ENCODE results near the gene OR10D3.
"Not testable (repeated sequence)": the region's sequence is repeated elsewhere in the genome, so short reads cannot be mapped to it uniquely, and the experiment has no call there.

Gene OR10D3, protein sequence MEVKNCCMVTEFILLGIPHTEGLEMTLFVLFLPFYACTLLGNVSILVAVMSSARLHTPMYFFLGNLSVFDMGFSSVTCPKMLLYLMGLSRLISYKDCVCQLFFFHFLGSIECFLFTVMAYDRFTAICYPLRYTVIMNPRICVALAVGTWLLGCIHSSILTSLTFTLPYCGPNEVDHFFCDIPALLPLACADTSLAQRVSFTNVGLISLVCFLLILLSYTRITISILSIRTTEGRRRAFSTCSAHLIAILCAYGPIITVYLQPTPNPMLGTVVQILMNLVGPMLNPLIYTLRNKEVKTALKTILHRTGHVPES

DNA sequence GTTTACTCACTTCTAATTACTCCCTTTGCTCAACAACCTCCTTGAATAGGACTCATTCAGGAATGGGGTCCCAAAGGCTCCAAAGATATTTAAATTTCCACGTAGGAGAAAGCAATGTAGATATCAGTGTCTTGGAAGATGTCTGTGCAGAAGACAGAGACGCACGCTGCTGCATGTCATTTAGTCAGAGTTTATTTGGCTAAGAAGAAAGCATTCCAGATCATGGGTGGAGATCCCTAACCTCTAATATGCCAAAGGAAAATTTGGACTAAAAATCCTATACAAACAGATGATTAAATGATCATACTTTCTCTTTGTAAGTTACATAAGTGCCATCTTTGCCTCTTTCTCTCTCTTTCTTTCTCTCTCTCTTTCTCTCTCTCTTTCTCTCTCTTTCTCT, at the start of gene OR10D3:
Gene OR10D3, plus strand, starts transcription at position 278 of the 400 bp plus-strand sequence. CDS start 1,925 bp downstream, outside the sequence.
- no peak for DNase-seq

DNA sequence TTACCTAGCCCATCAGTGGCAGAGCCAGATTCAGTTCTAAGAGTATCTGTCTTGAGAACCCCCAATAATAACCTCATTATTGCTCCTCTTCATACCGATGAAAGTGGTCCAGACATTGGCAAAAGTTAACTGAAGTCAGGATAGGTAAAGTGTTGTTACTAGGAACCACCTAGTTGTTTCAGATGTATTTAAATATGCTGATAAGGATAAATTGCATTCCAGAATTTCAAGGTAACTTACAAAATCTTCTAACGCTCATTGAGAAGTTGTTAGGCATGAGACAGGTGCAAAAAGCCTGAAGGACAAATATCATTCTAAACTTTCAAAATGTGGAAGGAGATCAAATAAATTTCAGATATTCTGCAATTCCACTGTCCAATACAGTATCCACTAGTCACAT, 40.1 kb upstream of the OR10D3 start:
- DNase-seq: no peak

DNA sequence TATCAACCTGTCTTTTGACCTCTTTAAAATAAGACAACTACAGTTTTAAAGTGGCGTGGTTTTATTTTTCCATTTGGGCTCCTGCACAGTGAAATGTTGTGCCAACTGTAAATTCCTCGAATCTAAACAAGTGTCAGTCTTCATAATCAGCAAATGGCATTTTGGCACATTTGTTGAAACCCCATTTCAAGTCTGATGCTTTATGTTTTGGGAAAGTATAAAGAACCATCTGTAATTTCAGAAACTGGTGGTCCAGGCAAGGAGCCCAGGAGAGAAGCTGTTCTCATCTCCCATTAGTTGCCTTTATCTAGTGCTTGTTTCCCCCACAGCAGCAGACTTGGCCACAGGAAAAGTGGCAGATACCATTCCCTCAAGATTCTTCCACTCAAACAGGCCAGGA, 35.2 kb upstream of the OR10D3 start:
- DNase-seq: no peak

DNA sequence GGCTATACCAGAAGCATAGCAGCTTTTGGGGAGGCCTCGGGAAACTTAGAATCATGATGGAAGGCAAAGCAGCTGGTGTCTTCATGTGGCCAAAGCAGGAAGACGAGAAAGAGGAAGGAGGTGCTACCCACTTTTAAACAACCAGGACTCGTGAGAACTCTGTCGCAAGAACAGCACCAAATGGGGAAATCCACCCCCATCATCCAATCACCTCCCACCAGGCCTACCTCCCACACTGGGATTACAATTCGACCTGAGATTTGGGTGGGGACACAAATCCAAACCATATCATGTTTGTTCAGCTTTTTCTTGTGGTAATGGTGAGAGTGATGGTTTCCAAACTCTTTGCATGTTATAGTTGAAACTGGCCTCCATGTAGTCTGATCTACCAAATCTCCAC, 32.5 kb upstream of the OR10D3 start:
- no peak for DNase-seq

DNA sequence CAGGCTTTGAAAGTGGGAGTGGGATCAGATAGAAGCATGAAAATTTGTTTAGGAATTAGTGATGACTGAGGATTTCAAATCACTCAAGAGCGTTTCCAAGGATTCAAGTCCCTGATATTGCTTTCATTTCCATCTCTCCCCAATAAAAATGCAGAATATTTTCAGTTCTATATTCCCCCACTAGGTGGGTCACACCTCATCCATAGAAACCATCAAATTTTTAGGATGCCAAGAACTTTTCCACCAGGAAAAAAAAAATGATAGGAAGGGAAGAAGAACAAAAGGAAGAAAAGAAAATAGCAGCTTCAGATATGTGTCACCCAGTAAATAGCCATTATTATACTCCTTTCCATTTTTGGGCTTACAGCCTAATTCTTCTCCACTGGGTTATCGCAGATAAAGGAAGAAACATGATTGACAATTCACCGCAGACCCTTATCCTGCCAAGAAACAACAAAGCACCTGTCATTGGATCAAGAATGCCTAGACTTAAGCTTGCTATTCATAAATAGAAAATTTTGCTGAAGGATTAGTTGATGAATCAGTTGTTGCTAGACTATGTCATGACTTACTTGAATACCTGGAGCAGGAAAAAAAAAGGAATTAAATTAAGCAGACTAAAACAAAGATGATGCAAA, 30.3 kb upstream of the OR10D3 start:
- no peak for DNase-seq

DNA sequence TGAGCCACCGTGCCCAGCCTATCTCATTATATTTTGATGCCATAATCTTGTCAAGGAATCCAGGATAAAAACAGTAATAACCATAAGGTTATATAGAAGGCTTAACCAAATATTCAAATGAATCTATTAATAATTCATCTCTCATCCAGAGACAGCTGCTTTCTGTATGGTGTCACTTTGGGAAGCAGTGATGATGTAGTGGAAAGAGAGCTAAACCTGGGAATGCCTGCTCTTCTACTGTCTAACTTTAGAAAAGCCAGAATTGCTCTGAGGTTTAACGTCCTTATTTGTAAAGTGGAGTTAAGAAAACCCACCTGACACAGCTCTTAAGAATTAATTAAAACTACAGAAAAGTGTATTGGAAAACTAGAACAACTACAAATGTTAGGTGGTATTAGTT, 29.3 kb upstream of the OR10D3 start:
- no peak for DNase-seq

DNA sequence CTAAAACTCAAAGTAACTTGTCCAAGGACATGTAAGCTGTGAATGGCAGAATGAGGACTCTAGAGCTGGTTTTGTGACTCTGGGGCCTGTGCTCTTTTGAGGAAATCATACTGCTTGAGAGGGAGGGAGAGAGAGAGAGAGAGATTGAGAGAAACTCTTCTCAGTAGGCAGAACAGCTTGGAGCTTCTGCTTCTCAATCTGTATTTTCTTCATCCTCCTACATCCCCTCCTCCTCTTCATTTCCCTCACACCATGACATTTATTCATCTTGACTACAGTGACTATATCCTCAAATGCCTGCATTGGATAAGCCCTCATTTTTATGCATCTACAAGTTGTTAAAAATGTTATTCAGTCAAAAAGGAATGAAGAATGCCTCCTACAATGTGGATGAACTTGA, 23.7 kb upstream of the OR10D3 start:
- no peak for DNase-seq

DNA sequence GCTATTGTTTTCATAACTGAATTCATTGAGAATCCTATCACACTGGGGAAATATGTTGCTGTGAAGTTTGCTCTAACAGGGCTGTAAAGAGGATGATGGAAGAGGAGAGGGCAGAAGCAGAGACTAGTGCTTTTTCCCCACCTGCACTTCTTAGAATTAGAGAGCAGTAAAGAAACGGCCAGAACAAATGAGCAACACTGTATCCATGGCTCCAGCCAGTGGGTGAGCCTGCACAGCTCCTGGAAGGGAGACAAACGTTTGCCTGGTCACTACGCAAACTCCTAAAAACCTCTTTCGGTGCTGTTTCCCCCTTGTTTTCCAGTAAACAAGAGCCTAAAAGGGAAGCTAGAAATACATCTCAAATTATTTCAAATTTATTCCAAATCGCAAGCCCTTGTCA, 22.2 kb upstream of the OR10D3 start:
- DNase-seq: no peak

DNA sequence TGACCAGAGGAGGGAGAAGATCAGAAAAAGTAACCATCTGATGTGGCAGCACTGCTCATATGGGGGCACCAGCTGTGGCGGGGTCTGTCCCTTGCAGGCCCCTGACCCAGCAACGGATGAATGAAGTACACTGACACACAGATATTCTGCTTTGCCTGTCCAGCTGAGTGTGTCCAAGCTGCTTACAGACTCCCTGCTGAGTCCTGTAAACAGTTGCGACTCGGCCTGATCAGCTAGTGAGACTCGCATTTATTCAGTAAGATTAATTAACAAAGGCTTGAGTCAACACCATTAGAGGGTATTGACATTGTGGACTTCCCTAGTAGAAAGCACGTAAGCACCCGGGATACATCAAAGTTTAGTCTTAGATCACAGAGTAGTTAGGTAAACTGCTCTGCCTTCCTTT, 15.3 kb upstream of the OR10D3 start:
- DNase-seq: no peak

DNA sequence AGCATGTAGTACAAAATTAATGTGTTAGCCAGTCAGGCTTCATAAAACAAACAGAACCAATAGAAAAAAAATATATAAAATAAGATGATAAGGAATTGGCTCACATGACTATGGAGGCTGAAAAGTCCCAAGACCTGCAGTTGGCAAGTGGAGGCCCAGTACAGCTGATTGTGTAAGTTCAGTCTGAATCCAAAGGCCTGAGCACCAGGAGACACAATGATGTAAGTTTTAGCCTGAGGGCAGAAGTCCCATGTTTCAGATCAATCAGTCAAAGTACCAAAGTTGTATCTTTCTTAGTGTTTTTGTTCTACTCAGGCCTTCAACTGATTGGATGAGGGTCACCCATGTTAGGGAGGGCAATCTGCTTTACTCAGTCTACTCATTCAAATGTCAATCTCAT, 14.3 kb upstream of the OR10D3 start:
- no peak for DNase-seq

DNA sequence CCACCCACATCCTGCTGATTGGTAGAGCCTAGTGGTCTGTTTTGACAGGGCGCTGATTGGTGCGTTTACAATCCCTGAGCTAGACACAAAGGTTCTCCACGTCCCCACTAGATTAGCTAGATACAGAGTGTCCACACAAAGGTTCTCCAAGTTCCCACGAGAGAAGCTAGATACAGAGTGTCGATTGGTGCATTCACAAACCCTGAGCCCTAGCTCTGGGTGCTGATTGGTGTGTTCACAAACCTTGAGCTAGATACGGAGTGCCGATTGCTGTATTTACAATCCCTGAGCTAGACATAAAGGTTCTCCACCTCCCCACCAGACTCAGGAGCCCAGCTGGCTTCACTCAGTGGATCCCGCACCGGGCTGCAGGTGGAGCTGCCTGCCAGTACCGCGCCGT, 12.8 kb upstream of the OR10D3 start:
- not testable (repeated sequence) for DNase-seq

DNA sequence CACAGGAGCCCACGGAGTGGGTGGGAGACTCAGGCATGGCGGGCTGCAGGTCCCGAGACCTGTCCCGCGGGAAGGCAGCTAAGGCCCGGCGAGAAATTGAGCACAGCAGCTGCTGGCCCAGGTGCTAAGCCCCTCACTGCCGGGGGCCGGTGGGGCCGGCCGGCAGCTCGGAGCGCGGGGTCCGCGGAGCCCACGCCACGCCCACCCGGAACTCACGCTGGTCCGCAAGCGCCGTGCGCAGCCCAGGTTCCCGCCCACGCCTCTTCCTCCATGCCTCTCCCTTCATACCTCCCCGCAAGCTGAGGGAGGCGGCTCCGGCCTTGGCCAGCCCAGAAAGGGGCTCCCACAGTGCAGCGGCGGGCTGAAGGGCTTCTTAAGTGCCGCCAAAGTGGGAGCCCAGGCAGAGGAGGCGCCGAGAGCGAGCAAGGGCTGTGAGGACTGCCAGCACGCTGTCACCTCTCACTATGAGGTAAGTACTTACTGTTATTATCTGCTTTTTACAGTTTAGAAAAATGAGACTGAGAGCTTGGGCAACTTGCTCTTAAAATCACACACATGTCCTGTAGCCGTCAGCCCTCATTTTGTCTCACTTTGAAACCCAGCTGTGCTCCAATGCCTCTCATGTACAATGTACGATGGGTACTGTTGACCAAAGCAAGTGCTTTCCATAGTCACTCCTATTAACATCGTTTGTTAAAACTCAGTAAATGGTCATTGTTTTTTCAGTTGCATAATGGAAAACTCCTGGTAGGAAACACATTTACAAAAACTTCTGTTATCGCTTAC, 12.2 kb upstream of the OR10D3 start:
- DNase-seq: no peak

DNA sequence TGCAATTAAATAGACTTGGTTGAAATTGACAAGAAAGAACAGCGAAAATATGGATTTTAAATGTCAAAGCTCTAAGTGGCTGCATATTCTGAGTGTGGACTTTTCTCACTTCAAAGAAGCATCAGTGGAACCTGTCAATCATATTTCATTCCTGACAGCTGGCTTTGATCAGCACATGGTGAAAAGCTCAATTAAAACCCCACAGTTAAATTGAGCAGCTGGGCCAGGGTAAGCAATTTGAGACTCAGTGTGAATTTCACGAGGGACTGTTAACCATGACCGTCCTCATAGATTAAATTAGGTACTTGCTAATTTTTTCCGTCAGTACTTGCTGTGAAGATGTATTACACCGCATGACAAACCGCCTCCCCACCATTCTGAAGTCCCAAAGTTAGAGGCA, 11.0 kb upstream of the OR10D3 start:
- DNase-seq: no peak

DNA sequence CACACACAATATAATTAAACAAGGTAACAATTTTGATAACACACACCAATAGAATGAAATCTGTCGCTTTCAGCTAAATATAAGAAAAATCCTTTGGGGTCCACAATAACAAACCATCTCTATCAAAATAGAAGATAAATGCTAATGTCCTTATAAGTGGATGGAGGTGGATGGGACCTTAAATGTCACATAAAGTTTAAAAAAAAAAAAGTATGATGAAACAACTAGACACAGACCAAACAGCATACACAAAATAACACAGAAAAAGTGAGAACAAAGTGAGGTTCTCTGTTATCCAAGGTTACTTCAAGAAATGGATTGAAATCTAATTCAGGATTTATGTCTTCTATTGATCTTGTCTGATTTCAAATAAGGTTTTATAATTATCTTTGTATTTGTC, 10.5 kb upstream of the OR10D3 start:
- no peak for DNase-seq

DNA sequence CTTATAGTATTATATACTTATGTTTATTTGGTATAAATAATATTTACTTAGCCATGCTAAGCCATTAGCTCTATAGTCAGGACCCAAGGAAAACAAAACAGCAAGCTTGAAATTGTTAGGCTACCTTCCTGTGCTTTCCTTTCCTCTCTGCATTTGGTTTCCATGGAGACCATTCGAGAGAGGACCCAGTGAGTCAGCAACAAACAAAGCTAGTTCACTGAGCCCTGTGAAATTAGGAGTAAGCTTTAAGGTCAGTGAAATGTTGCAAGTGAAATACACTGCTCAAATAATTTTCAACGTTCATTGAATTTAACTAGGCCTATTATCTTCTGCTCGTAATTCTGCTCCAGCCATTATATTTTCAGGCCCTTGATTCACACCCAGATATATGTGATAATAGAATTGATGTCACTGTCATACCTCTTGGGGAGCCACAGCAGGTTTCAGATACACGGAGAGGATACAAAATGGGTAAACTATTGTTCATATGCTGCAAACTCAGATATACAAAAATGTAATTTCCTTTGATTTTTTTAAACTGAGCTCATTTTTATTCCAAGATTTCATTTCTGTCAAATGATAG, 9.1 kb upstream of the OR10D3 start:
- no peak for DNase-seq

DNA sequence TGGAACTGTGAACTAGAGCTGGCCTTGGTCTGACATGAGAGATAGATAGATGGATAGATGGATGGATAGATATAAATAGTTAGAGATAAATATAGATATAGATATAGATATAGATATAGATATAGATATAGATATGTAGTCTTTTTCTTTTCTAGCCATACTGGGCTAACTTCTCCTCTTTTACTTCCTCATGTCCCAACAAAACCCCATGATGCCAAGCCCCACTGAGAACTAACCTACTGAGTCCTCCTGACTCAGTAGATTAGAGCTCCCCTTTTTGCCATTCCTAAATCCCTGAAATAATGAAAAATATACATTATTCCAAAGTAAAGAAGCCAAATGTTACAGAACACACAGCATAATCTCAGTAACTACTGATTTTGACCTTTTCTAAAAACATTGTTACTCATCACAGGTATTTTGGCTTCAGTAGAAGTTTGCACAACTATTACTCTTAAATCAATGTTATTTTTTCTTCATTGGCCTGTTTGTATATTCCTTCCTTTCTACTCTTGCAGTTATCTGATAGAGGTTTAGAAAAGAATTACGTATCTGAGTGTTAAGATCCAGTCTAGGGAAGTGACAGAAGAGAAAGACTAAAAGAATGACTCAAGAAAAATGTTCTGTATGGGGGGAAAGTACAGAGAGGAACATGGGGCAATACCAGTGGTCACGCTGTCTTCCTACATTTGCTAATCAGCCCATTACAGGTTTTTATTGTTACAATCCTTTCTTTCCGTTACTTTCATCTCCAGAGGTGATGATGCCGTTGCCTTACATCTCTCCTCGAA, 6.0 kb upstream of the OR10D3 start:
- no peak for DNase-seq

DNA sequence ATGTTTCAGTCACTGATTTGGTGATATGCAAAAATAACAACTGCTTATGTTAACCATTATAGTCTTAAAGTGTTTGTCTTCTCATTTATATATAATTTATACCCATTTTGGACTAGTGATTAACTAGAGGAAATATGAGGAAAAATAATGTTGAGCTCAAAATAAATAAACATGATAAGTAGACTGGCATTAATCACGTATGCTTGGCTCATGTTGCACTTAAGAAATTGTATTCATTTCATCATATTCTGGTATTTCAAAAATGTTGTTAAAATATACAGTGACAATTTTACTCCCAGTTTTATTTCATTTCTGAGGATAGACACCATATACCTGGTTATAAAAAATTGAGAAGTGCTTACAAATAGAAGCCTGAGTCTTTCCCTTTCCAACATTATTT, 3.8 kb upstream of the OR10D3 start:
- DNase-seq: no peak

DNA sequence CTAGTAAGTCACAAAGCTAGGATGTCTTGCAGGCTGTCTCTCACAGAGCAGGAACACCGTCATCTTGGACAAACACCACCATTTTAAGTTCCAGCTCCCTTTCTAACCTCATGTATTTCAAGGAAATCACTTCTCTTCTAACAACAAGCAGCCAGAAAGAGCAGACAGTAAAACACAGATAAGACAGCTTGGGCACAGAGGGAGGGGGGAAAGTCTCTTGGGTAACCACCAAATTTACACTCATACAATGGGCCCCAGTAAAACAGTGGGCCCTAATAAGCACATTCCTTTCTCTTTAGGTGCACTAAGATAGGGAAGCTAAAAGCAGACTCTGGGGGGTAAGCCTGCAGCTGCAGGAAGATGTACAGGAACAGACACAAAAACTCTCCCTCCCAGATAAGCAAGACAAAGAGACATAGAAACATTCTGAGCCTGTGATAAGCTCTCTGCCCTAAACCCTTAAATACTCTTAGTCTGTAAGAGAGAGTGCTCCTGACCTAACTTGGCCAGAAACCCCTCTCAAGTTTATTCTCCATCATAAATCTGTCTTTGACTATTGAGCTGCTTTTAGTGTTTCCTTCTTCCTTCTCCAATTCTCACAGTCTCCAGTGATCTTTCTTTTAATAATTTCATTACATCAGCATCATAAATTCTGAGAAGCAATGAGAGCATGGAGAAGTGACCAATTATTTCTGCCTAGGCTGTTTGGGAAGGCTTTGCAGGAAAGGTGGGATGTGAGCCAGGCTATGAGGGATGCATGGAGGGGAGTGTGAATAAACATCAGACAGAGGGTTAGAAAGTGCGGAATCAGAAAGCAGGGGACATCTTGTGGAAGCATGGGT, 7.4 kb downstream of the OR10D3 start:
- no peak for DNase-seq

DNA sequence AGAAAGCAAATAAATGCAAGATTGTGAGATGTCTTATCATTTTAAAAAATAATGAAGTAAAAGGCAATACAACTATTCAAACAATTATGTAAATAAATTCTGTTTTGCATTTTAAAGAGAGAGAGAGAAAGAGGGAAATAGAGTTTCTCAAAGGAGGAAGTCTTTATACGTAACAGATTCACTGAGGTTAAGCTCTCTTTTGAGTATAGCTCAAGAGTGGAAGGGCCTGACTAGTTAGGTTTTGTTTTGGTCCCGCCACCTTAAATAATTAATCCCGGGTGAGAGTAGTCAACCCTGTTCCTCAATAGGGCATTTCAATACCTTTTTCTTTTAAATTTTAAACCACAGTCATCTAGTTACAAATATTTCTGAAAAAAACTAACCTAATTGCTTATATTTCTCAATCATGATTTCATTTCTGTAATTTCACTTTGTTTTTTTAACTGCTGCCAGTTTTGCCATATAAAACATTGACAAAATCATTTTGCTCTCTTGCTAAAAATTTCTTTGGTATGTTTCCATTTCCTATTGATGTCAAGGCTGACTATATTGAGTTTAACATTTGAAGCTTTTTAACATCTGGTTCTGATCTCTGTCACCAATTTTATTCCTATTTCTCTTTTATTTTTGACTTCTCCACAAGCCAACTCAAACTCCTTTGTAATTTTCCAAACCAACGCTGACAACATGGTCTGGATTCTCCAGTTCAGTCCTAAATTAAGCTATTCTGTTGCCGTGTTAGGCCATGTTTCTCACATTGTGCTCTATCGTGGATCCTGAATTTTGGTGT, 10.3 kb downstream of the OR10D3 start:
- no peak for DNase-seq

DNA sequence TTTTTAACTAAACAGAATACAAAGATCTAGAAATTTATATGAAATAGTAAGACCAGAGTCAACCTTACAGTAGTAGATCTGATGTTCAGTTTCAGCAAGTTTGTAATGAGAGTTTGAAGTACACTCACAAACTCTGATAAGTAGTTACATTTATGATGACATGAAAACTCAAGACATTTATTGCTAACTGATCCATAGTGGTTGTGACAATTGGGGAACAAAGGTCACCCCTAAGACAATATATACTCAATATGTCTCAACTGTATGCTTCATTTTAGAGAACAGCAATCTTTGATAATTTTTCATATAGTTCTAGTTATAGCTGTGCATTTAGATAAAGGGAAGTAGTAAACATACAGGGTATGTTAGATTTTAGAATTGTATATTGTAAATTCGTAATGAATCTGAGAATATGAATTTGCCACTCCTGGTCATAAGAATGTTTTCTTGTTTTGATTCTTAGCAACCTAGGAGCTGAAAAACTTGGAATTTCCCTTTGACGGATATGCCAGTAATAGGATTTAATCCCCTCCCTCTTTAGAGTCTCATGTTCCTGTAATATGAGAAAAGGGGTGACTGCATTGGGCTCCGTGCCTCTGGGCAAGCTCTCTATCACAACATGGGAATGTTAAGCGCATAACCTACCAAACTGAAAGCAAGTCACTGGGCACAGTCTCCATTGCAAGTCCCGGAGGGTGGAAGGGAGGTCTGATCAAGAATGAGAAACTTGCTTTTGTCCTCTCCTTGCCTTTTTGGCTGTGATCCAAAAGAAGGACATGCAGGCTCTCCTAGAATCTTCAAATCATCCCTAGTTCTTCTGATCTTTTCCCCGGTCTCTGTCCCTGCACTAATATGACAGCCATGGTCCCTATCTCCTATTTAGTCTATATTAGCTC, 11.4 kb downstream of the OR10D3 start:
- DNase-seq: no peak

All from CD4-positive, alpha-beta T cell treated with Interleukin-12 subunit alpha and Interleukin-12 subunit beta, for 1 hour (primary cell).